GM12878 (cell line): ENCODE measurements around the gene TLCD5.

Source experiments
- KDM1A ChIP-seq: fragments of 200-600 bp; sonication (generic); IDR thresholded peaks from 2 replicates; pipeline ENCODE4 v1.6.1; 2016; ENCODE audit warnings: borderline replicate concordance
- TAF1 ChIP-seq: IDR thresholded peaks from 2 replicates; pipeline ENCODE4 v1.6.1; 2011; ENCODE audit warnings: mild to moderate bottlenecking, low read depth, low read length, borderline replicate concordance

DNA sequence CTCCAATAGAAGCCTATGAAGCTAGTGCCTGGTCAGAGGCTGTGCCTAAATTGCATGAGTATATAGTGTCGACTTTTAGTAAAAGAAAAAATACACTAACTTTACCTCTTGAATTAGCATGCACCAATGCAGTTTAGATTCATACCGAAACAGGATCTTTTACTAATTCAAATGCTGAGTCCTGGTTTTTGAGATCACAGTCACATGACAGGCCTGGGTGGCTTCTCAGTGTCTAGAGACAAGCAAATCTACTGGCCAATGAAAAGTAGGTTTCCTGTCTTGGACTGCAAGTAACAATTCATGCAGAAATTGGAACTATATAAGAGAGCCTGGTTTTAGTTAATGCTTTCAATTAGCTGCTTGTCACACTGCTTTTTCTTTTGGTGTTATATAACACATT, 18.3 kb downstream of the TLCD5 start:
- TF ChIP-seq KDM1A (no peak), TAF1 (no peak)
